HG03378 (cell line): ENCODE results near the gene RELL1.

Source experiments
- ATAC-seq: cut with Tn5 transposase; IDR thresholded peaks from one replicate; pipeline ENCODE4 v1.9.1; 2021; ENCODE audit warnings: mild to moderate bottlenecking, moderate library complexity; ENCODE audit not compliant: unreplicated experiment

The RELL1 gene

GRCh38 chr4:37667197-37668100 lies 18.7 kb downstream of the RELL1 start:
- no peak for ATAC-seq

DNA sequence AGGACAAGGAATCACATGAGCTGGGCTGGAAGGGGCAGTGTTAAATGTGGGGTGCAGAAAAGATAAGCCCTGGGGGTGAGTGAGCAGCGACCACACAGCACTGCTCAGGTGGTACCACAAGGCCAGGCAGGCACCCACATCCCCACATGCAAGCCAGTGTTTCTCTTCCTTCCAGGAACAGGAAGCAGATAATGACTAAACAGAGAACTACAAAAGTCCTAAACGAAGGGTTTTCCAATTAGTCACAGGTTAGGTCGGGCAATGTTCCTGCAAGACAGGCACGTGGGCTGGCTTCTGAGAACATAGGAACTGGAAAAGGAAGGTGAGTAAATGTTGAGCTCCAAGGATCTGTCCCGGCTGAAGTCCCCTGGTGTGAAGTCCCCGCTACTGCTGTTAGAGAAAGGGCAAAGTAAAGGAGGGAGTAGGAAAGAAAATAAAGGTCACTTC lies 19.5 kb downstream of the RELL1 start:
- no peak for ATAC-seq

- no peak for ATAC-seq
Measured at GRCh38 chr4:37665333-37666320, 20.5 kb downstream of the RELL1 start.

GRCh38 chr4:37664696-37665095 lies 21.5 kb downstream of the RELL1 start:
- ATAC-seq: no peak

GRCh38 chr4:37663552-37663951 lies 22.6 kb downstream of the RELL1 start:
- no peak for ATAC-seq

GRCh38 chr4:37662861-37663390 lies 23.2 kb downstream of the RELL1 start:
- ATAC-seq: no peak

- no peak for ATAC-seq
Measured at GRCh38 chr4:37662251-37662650, 23.9 kb downstream of the RELL1 start.

DNA sequence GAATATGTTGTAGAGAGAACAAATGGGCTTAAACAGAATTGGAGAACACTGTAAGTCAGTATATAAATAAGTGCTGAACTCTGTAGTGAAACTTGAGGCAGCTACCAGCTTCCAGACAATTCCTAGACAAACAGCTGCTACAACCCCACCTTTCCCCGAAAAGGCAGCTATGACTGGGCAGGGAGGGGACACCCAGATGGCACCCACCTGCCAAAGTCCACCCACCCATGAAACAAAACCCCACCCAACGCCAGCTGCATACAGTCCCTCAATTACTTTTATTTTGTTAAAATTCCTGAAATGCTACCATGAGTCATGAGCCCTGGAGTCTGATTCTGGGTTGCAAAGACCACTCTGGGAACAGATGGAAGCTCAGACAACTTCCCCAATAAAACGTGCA lies 24.4 kb downstream of the RELL1 start:
- no peak for ATAC-seq

DNA sequence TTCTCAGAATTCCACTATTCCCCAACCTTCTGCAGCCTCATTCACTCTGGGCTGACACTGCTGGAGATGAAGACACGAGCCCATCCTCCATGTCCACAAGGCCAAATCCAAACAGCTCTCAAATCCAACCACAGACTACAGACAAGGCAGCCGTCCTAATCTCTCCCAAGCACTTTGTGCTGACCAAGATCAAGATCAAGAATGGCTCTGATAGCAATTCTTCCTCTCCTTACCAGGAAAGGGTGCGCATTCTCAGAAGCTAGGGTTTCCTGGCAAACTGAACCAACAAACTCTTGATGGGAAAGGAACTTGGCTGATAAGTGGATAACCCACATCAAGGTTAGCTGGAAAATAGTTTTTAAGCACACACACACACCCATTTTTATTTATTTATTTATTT lies 26.5 kb downstream of the RELL1 start:
- ATAC-seq: no peak

- no peak for ATAC-seq
Measured at GRCh38 chr4:37656649-37657048, 29.5 kb downstream of the RELL1 start.

- no peak for ATAC-seq
Measured at GRCh38 chr4:37653601-37654000, 32.6 kb downstream of the RELL1 start.

GRCh38 chr4:37652747-37653527 lies 33.2 kb downstream of the RELL1 start:
- ATAC-seq: no peak

DNA sequence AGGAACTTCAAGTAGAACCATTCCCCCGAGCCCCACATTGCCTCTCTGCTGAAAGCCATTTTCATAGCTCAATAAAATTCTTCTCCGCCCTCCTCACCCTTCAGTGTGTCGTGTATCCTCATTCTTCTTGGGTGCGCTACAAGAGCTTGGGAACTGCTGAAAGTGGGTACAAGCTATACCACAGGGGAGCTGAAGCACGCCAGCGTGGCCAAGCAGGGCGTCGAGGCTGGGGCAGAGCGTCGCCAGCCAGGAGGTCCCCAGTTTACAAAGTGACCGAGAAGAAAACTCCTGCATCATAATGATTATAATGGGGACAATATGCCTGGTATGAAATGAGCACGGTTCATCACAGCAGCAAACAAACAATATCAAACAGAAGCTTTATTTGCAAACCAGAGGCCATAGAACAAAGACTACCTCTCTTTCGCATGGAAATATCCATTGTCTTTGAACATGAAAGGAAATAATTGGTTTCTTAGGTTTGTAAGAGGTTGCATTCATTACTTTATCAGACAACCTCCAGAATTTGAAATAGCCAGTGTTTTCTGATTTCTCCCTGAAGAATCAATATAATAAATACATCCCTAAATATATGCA lies 34.3 kb downstream of the RELL1 start:
- ATAC-seq: no peak

DNA sequence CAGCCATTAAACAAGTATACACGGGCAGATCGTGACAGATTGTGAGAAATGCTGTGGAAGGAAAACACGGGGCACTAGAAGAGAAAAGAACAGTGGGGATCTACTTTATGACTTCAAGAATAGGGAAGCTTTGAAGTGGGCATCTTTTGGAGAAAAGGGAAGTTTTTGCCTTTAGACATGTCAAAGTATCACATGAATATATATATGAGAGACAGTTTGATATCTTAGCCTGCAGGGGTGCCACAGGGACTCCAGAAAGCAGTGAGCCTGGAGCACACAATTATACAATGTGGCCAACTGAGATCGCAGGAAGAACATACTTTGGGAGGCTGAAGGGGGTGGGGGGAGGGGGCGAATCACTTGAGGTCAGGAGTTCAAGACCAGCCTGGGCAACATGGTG lies 35.7 kb downstream of the RELL1 start:
- no peak for ATAC-seq

DNA sequence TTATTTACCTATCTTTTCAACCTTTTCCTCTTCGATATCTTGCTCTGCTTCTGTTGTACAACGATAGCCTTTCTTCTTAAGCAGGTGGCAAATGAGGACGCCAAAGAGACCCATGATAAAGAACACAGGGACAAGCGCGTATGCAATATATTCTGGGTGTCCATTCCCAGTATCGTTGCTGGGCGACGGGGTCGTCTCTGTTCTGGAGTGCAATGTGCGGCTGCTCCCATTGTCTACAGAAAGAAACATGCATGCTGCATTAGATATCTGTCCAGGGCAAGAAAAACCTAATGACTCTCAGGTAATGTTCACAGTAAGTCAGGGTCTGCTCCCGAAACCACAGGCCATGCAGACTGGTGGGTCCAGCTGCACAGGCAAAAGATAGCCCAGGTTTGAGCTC lies 36.9 kb downstream of the RELL1 start:
- ATAC-seq: no peak

DNA sequence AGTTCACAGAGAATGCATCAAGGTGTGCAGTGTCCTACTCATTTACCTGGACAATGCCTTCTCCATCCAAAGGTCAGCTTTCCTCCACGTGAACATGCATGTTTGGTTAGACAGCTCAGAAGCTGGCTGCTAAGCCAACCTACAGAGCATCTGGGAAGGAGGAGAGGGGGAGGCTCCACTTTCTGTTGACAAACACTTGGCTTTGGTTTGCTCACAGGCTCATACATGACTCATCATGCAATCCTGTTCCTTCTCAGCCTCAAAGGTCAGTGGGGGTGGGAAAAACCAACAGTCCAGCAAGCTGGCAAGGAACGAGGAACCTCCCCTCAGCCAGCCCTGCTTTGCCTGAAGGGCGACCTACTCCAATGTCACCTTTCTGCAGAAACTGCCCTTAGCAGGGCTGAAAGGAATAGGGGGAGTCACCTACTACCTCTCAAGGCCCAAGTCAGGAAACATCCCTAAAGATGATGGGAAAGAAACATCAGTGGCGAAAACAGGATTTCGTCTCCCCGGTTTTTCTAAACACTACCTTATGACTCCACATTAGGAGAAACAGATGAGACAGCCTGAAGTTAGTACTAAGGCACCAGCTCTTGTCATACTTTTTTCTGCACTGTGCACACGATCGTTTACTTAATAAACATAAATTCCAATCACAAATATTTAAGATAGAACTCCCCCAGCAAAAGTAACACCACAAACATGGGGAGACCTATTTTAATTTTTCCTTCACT lies 37.9 kb downstream of the RELL1 start:
- no peak for ATAC-seq

GRCh38 chr4:37646247-37646646 lies 39.9 kb downstream of the RELL1 start:
- ATAC-seq: no peak

- no peak for ATAC-seq
Measured at GRCh38 chr4:37645736-37646135, 40.4 kb downstream of the RELL1 start.

- ATAC-seq: no peak
Measured at GRCh38 chr4:37644962-37645361, 41.2 kb downstream of the RELL1 start.
